COLO668 (cell line): ENCODE measurements around the gene CCP110.
"Not testable (repeated sequence)": the region's sequence is repeated elsewhere in the genome, so short reads cannot be mapped to it uniquely, and the experiment has no call there.

Experiments
- DNase-seq: peaks from one replicate; lab custom pipeline; 2025; ENCODE audit not compliant: unreplicated experiment; lab: John Stamatoyannopoulos, UW

CCP110 gene

GRCh38 chr16:19512297-19512696 lies 11.4 kb upstream of the CCP110 start:
- no peak for DNase-seq

GRCh38 chr16:19513377-19514053 lies 10.2 kb upstream of the CCP110 start:
- DNase-seq = no peak

- no peak for DNase-seq
Observed at GRCh38 chr16:19515757-19516156, 8.0 kb upstream of the CCP110 start.

- no peak for DNase-seq
Observed at GRCh38 chr16:19517424-19518089, 6.2 kb upstream of the CCP110 start.

GRCh38 chr16:19518388-19518787 lies 5.4 kb upstream of the CCP110 start:
- DNase-seq = no peak

- DNase-seq = peak; percentile 5
Observed at GRCh38 chr16:19520861-19521331, 2.8 kb upstream of the CCP110 start.

GRCh38 chr16:19521471-19522396 lies 2.0 kb upstream of the CCP110 start, which contains the start of gene GDE1:
Gene GDE1, minus strand, starts transcription at chr16:19522098. Its CDS starts 134 bp downstream, at chr16:19521964.
- peak; percentile 94 for DNase-seq

GRCh38 chr16:19522397-19522732 lies 1.4 kb upstream of the CCP110 start:
- peak; percentile 20 for DNase-seq

GRCh38 chr16:19522760-19523159 lies 982 bp upstream of the CCP110 start:
- no peak for DNase-seq

GRCh38 chr16:19523184-19523558 lies 571 bp upstream of the CCP110 start:
- no peak for DNase-seq

- DNase-seq = no peak
Observed at GRCh38 chr16:19524356-19524615, 544 bp downstream of the CCP110 start.

- peak; percentile 18 for DNase-seq
Observed at GRCh38 chr16:19524616-19525384, 1.1 kb downstream of the CCP110 start.

- no peak for DNase-seq
Observed at GRCh38 chr16:19525385-19525723, 1.6 kb downstream of the CCP110 start.

- no peak for DNase-seq
Observed at GRCh38 chr16:19527161-19527560, 3.4 kb downstream of the CCP110 start.

GRCh38 chr16:19528666-19529065 lies 4.9 kb downstream of the CCP110 start:
- no peak for DNase-seq

- no peak for DNase-seq
Observed at GRCh38 chr16:19532601-19533000, 8.9 kb downstream of the CCP110 start.

- DNase-seq = no peak
Observed at GRCh38 chr16:19540241-19540970, 16.7 kb downstream of the CCP110 start.

GRCh38 chr16:19542138-19542821 lies 18.5 kb downstream of the CCP110 start:
- peak; percentile 66 for DNase-seq

GRCh38 chr16:19543278-19543996 lies 19.7 kb downstream of the CCP110 start:
- DNase-seq = not testable (repeated sequence)
